ENCODE data around the gene ASTN2.

DNA sequence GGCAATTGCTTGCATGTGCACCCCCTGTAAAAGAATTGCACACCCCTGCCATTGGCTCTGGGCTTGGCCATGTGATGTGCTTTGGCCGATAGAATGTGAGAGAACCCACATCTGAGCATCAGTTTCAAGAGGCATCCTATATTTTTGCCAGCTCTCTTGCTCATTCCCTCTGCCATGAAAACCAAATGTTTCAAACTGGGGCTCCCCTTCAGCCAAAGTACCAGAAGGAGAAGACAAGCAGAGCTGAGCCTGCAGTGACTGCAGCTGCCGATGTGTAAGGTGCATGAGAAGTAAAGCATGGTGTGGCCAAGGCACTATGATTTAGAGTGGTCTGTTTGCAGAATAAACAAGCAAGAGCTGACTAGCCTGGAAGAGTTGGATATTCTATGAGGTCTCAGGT is 132.3 kb downstream of the ASTN2 start:
- TF ChIP-seq POLR2A (IDR thresholded peaks at IDR 0.05), result no peak
- TF ChIP-seq, protein P1, sequence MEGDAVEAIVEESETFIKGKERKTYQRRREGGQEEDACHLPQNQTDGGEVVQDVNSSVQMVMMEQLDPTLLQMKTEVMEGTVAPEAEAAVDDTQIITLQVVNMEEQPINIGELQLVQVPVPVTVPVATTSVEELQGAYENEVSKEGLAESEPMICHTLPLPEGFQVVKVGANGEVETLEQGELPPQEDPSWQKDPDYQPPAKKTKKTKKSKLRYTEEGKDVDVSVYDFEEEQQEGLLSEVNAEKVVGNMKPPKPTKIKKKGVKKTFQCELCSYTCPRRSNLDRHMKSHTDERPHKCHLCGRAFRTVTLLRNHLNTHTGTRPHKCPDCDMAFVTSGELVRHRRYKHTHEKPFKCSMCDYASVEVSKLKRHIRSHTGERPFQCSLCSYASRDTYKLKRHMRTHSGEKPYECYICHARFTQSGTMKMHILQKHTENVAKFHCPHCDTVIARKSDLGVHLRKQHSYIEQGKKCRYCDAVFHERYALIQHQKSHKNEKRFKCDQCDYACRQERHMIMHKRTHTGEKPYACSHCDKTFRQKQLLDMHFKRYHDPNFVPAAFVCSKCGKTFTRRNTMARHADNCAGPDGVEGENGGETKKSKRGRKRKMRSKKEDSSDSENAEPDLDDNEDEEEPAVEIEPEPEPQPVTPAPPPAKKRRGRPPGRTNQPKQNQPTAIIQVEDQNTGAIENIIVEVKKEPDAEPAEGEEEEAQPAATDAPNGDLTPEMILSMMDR (IDR thresholded peaks at IDR 0.05), result no peak

Measured in thyroid gland (tissue), 4 donors.